Activated naive CD8-positive, alpha-beta T cell treated with anti-CD3 and anti-CD28 coated beads, Interleukin-2, amount 50 U/mL, for 16 hours (primary cell): Measurements from ENCODE around the gene PLXDC2.
"Not testable (repeated sequence)": the region's sequence is repeated elsewhere in the genome, so short reads cannot be mapped to it uniquely, and the experiment has no call there.

Experiments
- DNase-seq: peaks from one replicate; pipeline ENCODE4 v3.0.0-alpha.2; 2020; ENCODE audit warnings: low read depth, low spot score

Gene PLXDC2

GRCh38 chr10:19977097-19977521 is 160.9 kb downstream of the PLXDC2 start:
- DNase-seq = no peak

GRCh38 chr10:19979628-19980027 is 163.4 kb downstream of the PLXDC2 start:
- DNase-seq = no peak

GRCh38 chr10:19983880-19984565 is 167.8 kb downstream of the PLXDC2 start:
- no peak for DNase-seq

- DNase-seq = no peak
Observed at GRCh38 chr10:19985745-19986144, 169.5 kb downstream of the PLXDC2 start.

GRCh38 chr10:19986591-19986990 is 170.4 kb downstream of the PLXDC2 start:
- DNase-seq = no peak

- no peak for DNase-seq
Observed at GRCh38 chr10:19987931-19988330, 171.7 kb downstream of the PLXDC2 start.

GRCh38 chr10:19993714-19994315 is 177.6 kb downstream of the PLXDC2 start:
- no peak for DNase-seq

GRCh38 chr10:19998482-19998881 is 182.2 kb downstream of the PLXDC2 start:
- DNase-seq = no peak

GRCh38 chr10:19999431-19999830 is 183.2 kb downstream of the PLXDC2 start:
- DNase-seq = no peak

GRCh38 chr10:20002026-20002425 is 185.8 kb downstream of the PLXDC2 start:
- DNase-seq = not testable (repeated sequence)

GRCh38 chr10:20002657-20003056 is 186.4 kb downstream of the PLXDC2 start:
- no peak for DNase-seq

- no peak for DNase-seq
Observed at GRCh38 chr10:20004087-20004523, 187.9 kb downstream of the PLXDC2 start.

- DNase-seq = no peak
Observed at GRCh38 chr10:20005638-20006037, 189.4 kb downstream of the PLXDC2 start.

- no peak for DNase-seq
Observed at GRCh38 chr10:20006169-20006870, 190.1 kb downstream of the PLXDC2 start.

GRCh38 chr10:20007426-20007825 is 191.2 kb downstream of the PLXDC2 start:
- no peak for DNase-seq

- DNase-seq = no peak
Observed at GRCh38 chr10:20013991-20014750, 197.9 kb downstream of the PLXDC2 start.

GRCh38 chr10:20017961-20018360 is 201.7 kb downstream of the PLXDC2 start:
- DNase-seq = no peak

GRCh38 chr10:20020677-20021076 is 204.4 kb downstream of the PLXDC2 start:
- DNase-seq = no peak

- no peak for DNase-seq
Observed at GRCh38 chr10:20029523-20029922, 213.3 kb downstream of the PLXDC2 start.

- DNase-seq = no peak
Observed at GRCh38 chr10:20033476-20033875, 217.2 kb downstream of the PLXDC2 start.

GRCh38 chr10:20034732-20035131 is 218.5 kb downstream of the PLXDC2 start:
- DNase-seq = no peak

GRCh38 chr10:20040012-20040411 is 223.8 kb downstream of the PLXDC2 start:
- DNase-seq = no peak
